ENCODE data around the gene HSBP1. TPM values are rescaled to one million over a fixed set of nuclear protein-coding genes. Genes with fewer than 3 reads are reported as not detected.

The HSBP1 gene
- total and polyA plus RNA-seq, 2 of the 13 experiments (the other 11 are each of a cell fraction or from before 2014, with no cell fraction given) = 249 to 292 TPM

DNA sequence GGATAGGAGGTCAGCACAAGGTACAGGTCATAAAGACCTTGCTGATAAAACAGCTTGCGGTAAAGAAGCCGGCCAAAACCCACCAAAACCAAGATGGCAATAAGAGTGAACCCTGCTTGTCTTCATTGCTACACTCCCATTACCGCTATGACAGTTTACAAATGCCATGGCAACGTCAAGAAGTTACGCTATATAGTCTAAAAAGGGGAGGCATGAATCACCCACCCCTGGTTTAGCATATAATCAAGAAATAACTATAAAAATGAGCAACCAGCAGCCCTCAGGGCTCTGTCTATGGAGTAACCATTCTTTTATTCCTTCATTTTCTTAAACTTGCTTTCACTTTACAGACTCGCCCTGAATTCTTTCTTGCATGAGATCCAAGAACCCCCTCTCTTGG is 1.0 kb upstream of the HSBP1 start (continued):
- TF ChIP-seq, protein P1, sequence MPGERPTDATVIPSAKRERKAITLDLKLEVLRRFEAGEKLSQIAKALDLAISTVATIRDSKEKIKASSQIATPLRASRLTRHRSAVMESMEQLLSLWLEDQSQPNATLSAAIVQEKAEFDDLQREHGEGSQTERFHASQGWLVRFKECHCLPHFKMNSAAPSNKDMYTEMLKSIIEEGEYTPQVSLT (CRISPR knock-in tag; IDR thresholded peaks at IDR 0.05; ENCODE audit: borderline replicate concordance, low read depth) = no peak
- TF ChIP-seq ZSCAN25 (CRISPR knock-in tag; IDR thresholded peaks at IDR 0.05) (no peak), ZNF160 (CRISPR knock-in tag; IDR thresholded peaks at IDR 0.05) (no peak), MEF2D (CRISPR knock-in tag; IDR thresholded peaks at IDR 0.05) (no peak), JUN (CRISPR knock-in tag; IDR thresholded peaks at IDR 0.05) (no peak)
- TF ChIP-seq, protein P2, sequence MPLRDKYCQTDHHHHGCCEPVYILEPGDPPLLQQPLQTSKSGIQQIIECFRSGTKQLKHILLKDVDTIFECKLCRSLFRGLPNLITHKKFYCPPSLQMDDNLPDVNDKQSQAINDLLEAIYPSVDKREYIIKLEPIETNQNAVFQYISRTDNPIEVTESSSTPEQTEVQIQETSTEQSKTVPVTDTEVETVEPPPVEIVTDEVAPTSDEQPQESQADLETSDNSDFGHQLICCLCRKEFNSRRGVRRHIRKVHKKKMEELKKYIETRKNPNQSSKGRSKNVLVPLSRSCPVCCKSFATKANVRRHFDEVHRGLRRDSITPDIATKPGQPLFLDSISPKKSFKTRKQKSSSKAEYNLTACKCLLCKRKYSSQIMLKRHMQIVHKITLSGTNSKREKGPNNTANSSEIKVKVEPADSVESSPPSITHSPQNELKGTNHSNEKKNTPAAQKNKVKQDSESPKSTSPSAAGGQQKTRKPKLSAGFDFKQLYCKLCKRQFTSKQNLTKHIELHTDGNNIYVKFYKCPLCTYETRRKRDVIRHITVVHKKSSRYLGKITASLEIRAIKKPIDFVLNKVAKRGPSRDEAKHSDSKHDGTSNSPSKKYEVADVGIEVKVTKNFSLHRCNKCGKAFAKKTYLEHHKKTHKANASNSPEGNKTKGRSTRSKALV (CRISPR knock-in tag; IDR thresholded peaks at IDR 0.05) = no peak
- TF ChIP-seq, protein P3, sequence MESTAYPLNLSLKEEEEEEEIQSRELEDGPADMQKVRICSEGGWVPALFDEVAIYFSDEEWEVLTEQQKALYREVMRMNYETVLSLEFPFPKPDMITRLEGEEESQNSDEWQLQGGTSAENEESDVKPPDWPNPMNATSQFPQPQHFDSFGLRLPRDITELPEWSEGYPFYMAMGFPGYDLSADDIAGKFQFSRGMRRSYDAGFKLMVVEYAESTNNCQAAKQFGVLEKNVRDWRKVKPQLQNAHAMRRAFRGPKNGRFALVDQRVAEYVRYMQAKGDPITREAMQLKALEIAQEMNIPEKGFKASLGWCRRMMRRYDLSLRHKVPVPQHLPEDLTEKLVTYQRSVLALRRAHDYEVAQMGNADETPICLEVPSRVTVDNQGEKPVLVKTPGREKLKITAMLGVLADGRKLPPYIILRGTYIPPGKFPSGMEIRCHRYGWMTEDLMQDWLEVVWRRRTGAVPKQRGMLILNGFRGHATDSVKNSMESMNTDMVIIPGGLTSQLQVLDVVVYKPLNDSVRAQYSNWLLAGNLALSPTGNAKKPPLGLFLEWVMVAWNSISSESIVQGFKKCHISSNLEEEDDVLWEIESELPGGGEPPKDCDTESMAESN (CRISPR knock-in tag; conservative IDR thresholded peaks at IDR 0.05) = no peak

DNA sequence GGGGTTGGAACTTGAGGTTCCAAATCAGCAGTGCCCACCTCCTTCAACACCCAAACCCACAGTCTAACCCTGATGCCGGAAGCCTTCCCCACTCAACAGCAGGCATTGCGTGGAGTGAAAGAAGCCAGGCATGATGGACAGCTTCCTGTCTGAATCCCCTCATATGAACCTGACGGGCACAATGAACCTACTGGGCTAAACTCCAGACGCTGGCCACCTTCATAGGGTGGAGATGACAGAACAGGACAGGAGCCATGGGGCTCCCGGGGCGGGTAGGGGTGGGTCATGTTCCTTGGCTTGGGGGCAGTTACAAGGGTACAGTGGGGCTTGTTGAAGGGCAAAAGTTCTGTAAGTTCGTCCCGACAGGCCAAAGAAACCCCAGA is 460 bp upstream of the HSBP1 start:
- H3K27me3 ChIP-seq (ENCODE audit: control insufficient read depth in 1 of 2, insufficient read depth in 2 of 2, low read length in 2 of 2) = peaks cover 0 to 6% of the 10 kb centered on the region in 2 experiments; a peak in 2 of 5 replicates
- H3K4me3 ChIP-seq (replicated peaks in 1 of 3; ENCODE audit: insufficient read depth in 1 of 3, low read depth in 2 of 3, low read length in 3 of 3) = peak overlapping the region; percentile 87 to 98 (median 96); a peak in 4 of 6 replicates
- peaks cover 45% of the 10 kb centered on the region for H3K4me1 ChIP-seq (ENCODE audit: insufficient read depth, low read length)
- intact Hi-C loops (cut with micrococcal nuclease; ENCODE audit: unreplicated experiment) = no loop called here
- BruUV-seq (replicated peaks) = no TSS peak
- in situ Hi-C loops (cut with HindIII; ENCODE audit: extremely low pct_ligation_motif_present, low pct_unique_long_range_greater_than_20kb) = no loop called here
- 87% methylated on average over 8 of the region's 8 CpGs for WGBS (ENCODE audit: low lambda C conversion rate)
- ChIA-PET POLR2A (interaction anchor here (0.6 kb wide), 1 partner anchor 43 kb away, joined by 3 read pairs; no protein-coding TSS in a partner anchor), CTCF (ENCODE audit: low intra/inter-chr PET ratio, low total read pairs) (no interaction called here)
- peak overlapping the region; percentile 71 for H2AFZ ChIP-seq (ENCODE audit: low read length)
- ATAC-seq (no peak; the same call in 2 of the 3 replicates), DNase-seq (ENCODE audit: low spot score) (no peak), FAIRE-seq (no peak)
- H3K79me2 ChIP-seq (ENCODE audit: insufficient read depth, low read length) = peaks cover 25% of the 10 kb centered on the region
- H3K9ac ChIP-seq (ENCODE audit: insufficient read depth, low read depth, low read length) = no peak overlapping the region
- no peaks in the 10 kb centered on the region for H3K9me3 ChIP-seq (ENCODE audit: low read length)
- H3K27ac ChIP-seq (ENCODE audit: extremely low read length, insufficient read depth, low read length) = no peak overlapping the region
- H4K20me1 ChIP-seq (ENCODE audit: insufficient read depth, low read length) = peaks cover 4% of the 10 kb centered on the region
- H3K4me2 ChIP-seq (ENCODE audit: low read depth, low read length) = peak overlapping the region; percentile 82
- peaks cover 1 to 13% of the 10 kb centered on the region in 2 experiments; a peak in 2 of 5 replicates for H3K36me3 ChIP-seq (replicated peaks in 1 of 2; ENCODE audit: control insufficient read depth in 1 of 2, insufficient read depth in 2 of 2, low read length in 2 of 2)
- TF ChIP-seq ZFYVE20 (CRISPR knock-in tag; IDR thresholded peaks at IDR 0.05; ENCODE audit: borderline replicate concordance, low read depth) = no peak
- TF ChIP-seq FOXC1 (CRISPR knock-in tag; IDR thresholded peaks at IDR 0.05; ENCODE audit: borderline replicate concordance) = no peak
- TF ChIP-seq, protein P4, sequence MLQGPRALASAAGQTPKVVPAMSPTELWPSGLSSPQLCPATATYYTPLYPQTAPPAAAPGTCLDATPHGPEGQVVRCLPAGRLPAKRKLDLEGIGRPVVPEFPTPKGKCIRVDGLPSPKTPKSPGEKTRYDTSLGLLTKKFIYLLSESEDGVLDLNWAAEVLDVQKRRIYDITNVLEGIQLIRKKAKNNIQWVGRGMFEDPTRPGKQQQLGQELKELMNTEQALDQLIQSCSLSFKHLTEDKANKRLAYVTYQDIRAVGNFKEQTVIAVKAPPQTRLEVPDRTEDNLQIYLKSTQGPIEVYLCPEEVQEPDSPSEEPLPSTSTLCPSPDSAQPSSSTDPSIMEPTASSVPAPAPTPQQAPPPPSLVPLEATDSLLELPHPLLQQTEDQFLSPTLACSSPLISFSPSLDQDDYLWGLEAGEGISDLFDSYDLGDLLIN (CRISPR knock-in tag; IDR thresholded peaks at IDR 0.05; ENCODE audit: borderline replicate concordance) = no peak
- peak; percentile 71; the same call in 1 of the 2 replicates for TF ChIP-seq ZNF501 (CRISPR knock-in tag; IDR thresholded peaks at IDR 0.05)
- no peak for TF ChIP-seq PCBP2 (optimal IDR thresholded peaks at IDR 0.05; ENCODE audit: low read depth, low read length, poor library complexity, severe bottlenecking)
- no peak for TF ChIP-seq SP5 (CRISPR knock-in tag; IDR thresholded peaks at IDR 0.05; ENCODE audit: borderline replicate concordance, low read depth)
- peak; percentile 65; the same call in 1 of the 2 replicates for TF ChIP-seq GLI4 (CRISPR knock-in tag; IDR thresholded peaks at IDR 0.05; ENCODE audit: borderline replicate concordance)
- TF ChIP-seq ATF7-NPFF (CRISPR knock-in tag; IDR thresholded peaks at IDR 0.05; ENCODE audit: low read depth) = no peak
- TF ChIP-seq, protein P5, sequence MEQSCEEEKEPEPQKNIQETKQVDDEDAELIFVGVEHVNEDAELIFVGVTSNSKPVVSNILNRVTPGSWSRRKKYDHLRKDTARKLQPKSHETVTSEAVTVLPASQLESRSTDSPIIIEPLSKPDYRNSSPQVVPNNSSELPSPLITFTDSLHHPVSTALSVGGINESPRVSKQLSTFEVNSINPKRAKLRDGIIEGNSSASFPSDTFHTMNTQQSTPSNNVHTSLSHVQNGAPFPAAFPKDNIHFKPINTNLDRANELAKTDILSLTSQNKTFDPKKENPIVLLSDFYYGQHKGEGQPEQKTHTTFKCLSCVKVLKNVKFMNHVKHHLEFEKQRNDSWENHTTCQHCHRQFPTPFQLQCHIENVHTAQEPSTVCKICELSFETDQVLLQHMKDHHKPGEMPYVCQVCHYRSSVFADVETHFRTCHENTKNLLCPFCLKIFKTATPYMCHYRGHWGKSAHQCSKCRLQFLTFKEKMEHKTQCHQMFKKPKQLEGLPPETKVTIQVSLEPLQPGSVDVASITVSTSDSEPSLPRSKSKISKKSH (CRISPR knock-in tag; IDR thresholded peaks at IDR 0.05; ENCODE audit: borderline replicate concordance) = no peak
